ENCODE results near the gene PAM.

GRCh38 chr5:102855681-102856388 is 100.7 kb downstream of the PAM start:
- TF ChIP-seq CTCF (IDR thresholded peaks at IDR 0.05) (no peak), POLR2AphosphoS5 (IDR thresholded peaks at IDR 0.05) (no peak)

Measured in breast epithelium (tissue), 3 donors.